HCT116 (cell line): Measurements from ENCODE around the gene CDKN1A. TPM values are rescaled to one million over a fixed set of nuclear protein-coding genes. Genes with fewer than 3 reads are reported as not detected.

Experiments
- ATAC-seq: fragments of 200-7000 bp; cut with Tn5 transposase; 2 replicates; pipeline ENCODE4 v1.9.1; 2020; ENCODE audit warnings: mild to moderate bottlenecking, moderate library complexity
- BruUV-seq: library from RNA; stranded (reverse); fragments of 400-500 nt; replicated peaks from 2 replicates; lab custom pipeline; 2021; lab: Mats Ljungman, UMichigan
- CTCF ChIA-PET: fragments of 300-600 bp; sonication (Branson Sonifier 250); formaldehyde crosslinking; loops from one replicate; lab custom pipeline; 2021; ENCODE audit warnings: antibody characterized with exemption; lab: Charles Lee
- POLR2A ChIA-PET: fragments of 300-600, 350-600 bp; sonication (Branson Sonifier 250); formaldehyde crosslinking; loops from one replicate; lab custom pipeline; 2021; ENCODE audit warnings: antibody characterized with exemption; lab: Charles Lee
- RAD21 ChIA-PET, 2 experiments: fragments of 300-600 bp; sonication (Branson Sonifier 250); formaldehyde crosslinking; loops; one replicate each; lab custom pipeline; 2023; ENCODE audit warnings: low total read pairs in 2 of 2; ENCODE audit not compliant: uncharacterized antibody in 2 of 2, unreplicated experiment in 2 of 2, low non-redundant PET in 1 of 2; lab: Charles Lee
- DNase-seq: peaks from one replicate; pipeline ENCODE4 v3.0.0-alpha.2; 2010; ENCODE audit warnings: low read depth, low spot score
- H2AFZ ChIP-seq: fragments of 200-600 bp; shearing (Covaris generic), sonication (generic); 2 replicates; pipeline ENCODE4 v1.6.1; 2017; ENCODE audit warnings: low read depth, mixed run types, mixed read lengths, antibody characterized with exemption, low read length; ENCODE audit not compliant: poor library complexity, severe bottlenecking
- H3K27ac ChIP-seq: 2 replicates; pipeline ENCODE4 v1.5.1; 2012; ENCODE audit warnings: low read depth, low read length
- H3K27me3 ChIP-seq: fragments of 200-600 bp; sonication (generic); 2 replicates; pipeline ENCODE4 v1.6.1; 2016; ENCODE audit warnings: mixed run types, low read length, mixed read lengths; ENCODE audit not compliant: insufficient read depth
- H3K36me3 ChIP-seq, 2 experiments: fragments of 200-500 bp in 1 of 2; fragments of 200-600 bp in 1 of 2; sonication (Bioruptor generic) in 1 of 2; sonication (generic) in 1 of 2; 2 replicates each; pipeline versions ENCODE4 v1.5.1 to v1.6.1; 2014 to 2016; ENCODE audit warnings: low read length in 2 of 2, inconsistent platforms in 1 of 2, mixed read lengths in 1 of 2, mixed run types in 1 of 2; ENCODE audit not compliant: insufficient read depth in 2 of 2, control insufficient read depth in 1 of 2
- H3K4me1 ChIP-seq, 2 experiments: fragments of 200-600 bp in 1 of 2; sonication (generic) in 1 of 2; 2 replicates each; pipeline versions ENCODE4 v1.5.1 to v1.6.1; 2012 to 2017; ENCODE audit warnings: low read length in 2 of 2, inconsistent platforms in 1 of 2, mild to moderate bottlenecking in 1 of 2, mixed read lengths in 1 of 2, mixed run types in 1 of 2, moderate library complexity in 1 of 2; ENCODE audit not compliant: insufficient read depth in 2 of 2, control insufficient read depth in 1 of 2
- H3K4me2 ChIP-seq: fragments of 200-600 bp; sonication (generic); 2 replicates; pipeline ENCODE4 v1.6.1; 2017; ENCODE audit warnings: mixed run types, low read length, mixed read lengths
- H3K4me3 ChIP-seq, 2 experiments: fragments of 200-600 bp in 1 of 2; sonication (generic) in 1 of 2; replicated peaks in 1 of 2; 2 replicates each; pipeline ENCODE4 v1.5.1; 2011 to 2016; ENCODE audit warnings: low read length in 2 of 2, control low read depth in 1 of 2, low read depth in 1 of 2, mild to moderate bottlenecking in 1 of 2, mixed read lengths in 1 of 2, mixed run types in 1 of 2
- H3K79me2 ChIP-seq: fragments of 200-600 bp; sonication (generic); 2 replicates; pipeline ENCODE4 v1.6.1; 2017; ENCODE audit warnings: mild to moderate bottlenecking, mixed run types, low read length, moderate library complexity, mixed read lengths; ENCODE audit not compliant: insufficient read depth
- H3K9ac ChIP-seq: fragments of 200-600 bp; sonication (generic); 2 replicates; pipeline ENCODE4 v1.6.1; 2016; ENCODE audit warnings: low read length, mixed read lengths
- H3K9me2 ChIP-seq: fragments of 200-600 bp; sonication (generic), shearing (Covaris generic); 2 replicates; pipeline ENCODE4 v1.6.1; 2017; ENCODE audit warnings: mixed run types, mild to moderate bottlenecking, moderate library complexity; ENCODE audit not compliant: insufficient read depth
- H3K9me3 ChIP-seq, 2 experiments: fragments of 200-500 bp in 1 of 2; fragments of 200-600 bp in 1 of 2; sonication (Bioruptor generic) in 1 of 2; sonication (generic) in 1 of 2; 2 replicates each; pipeline ENCODE4 v1.6.1; 2014 to 2017; ENCODE audit warnings: low read length in 2 of 2, mixed read lengths in 2 of 2, inconsistent platforms in 1 of 2, low read depth in 1 of 2, mild to moderate bottlenecking in 1 of 2, mixed run types in 1 of 2, moderate library complexity in 1 of 2; ENCODE audit not compliant: control insufficient read depth in 1 of 2, insufficient read depth in 1 of 2
- H4K20me1 ChIP-seq: fragments of 200-600 bp; sonication (generic), shearing (Covaris generic); 2 replicates; pipeline ENCODE4 v1.6.1; 2017; ENCODE audit warnings: mixed run types, mild to moderate bottlenecking, moderate library complexity; ENCODE audit not compliant: insufficient read depth
- CBX3 ChIP-seq: IDR thresholded peaks from 2 replicates; pipeline ENCODE4 v1.6.1; 2012; ENCODE audit warnings: low read depth
- CTCF ChIP-seq, 3 experiments: fragments of 200-600 bp in 1 of 3; sonication (generic) in 1 of 3; IDR thresholded peaks in 2 of 3; conservative IDR thresholded peaks in 1 of 3; 2 replicates each; pipeline ENCODE4 v1.5.1; 2012 to 2017; ENCODE audit warnings: low read depth in 2 of 3, low read length in 2 of 3, antibody characterized with exemption in 1 of 3, borderline replicate concordance in 1 of 3, control low read depth in 1 of 3, mild to moderate bottlenecking in 1 of 3, mixed read lengths in 1 of 3, mixed run types in 1 of 3, moderate library complexity in 1 of 3; ENCODE audit not compliant: insufficient read depth in 1 of 3
- ELF1 ChIP-seq: IDR thresholded peaks from 2 replicates; pipeline ENCODE4 v1.6.1; 2012; ENCODE audit warnings: low read depth, borderline replicate concordance
- EZH2 ChIP-seq: fragments of 200-600 bp; sonication (generic); IDR thresholded peaks from 2 replicates; pipeline ENCODE4 v1.6.1; 2017; ENCODE audit warnings: antibody characterized with exemption, mixed run types
- EZH2phosphoT487 ChIP-seq: fragments of 200-600 bp; IDR thresholded peaks from 2 replicates; pipeline ENCODE4 v1.6.1; 2018; ENCODE audit warnings: antibody characterized with exemption, borderline replicate concordance
- FOSL1 ChIP-seq: IDR thresholded peaks from 2 replicates; pipeline ENCODE4 v1.6.1; 2012; ENCODE audit warnings: low read depth
- MAX ChIP-seq: IDR thresholded peaks from 2 replicates; pipeline ENCODE4 v1.6.1; 2012
- POLR2AphosphoS5 ChIP-seq: IDR thresholded peaks from 2 replicates; pipeline ENCODE4 v1.6.1; 2011; ENCODE audit warnings: mild to moderate bottlenecking, low read depth, low read length, moderate library complexity
- RAD21 ChIP-seq: IDR thresholded peaks from 2 replicates; pipeline ENCODE4 v1.6.1; 2012; ENCODE audit warnings: low read depth, mild to moderate bottlenecking
- SP1 ChIP-seq: IDR thresholded peaks from 2 replicates; pipeline ENCODE4 v1.6.1; 2012; ENCODE audit warnings: low read depth
- TCF7L2 ChIP-seq: IDR thresholded peaks from 2 replicates; pipeline ENCODE4 v1.7.0; 2011; ENCODE audit warnings: borderline replicate concordance, inconsistent platforms; ENCODE audit not compliant: insufficient read depth, insufficient read length; ENCODE audit errors: extremely low read depth
- YY1 ChIP-seq: IDR thresholded peaks from 2 replicates; pipeline ENCODE4 v1.6.1; 2011; ENCODE audit warnings: low read length, low read depth, moderate library complexity, mild to moderate bottlenecking; ENCODE audit not compliant: insufficient replicate concordance; ENCODE audit errors: extremely low read depth
- ZBTB33 ChIP-seq: IDR thresholded peaks from 2 replicates; pipeline ENCODE4 v1.6.1; 2011; ENCODE audit warnings: mild to moderate bottlenecking, low read length, moderate library complexity; ENCODE audit not compliant: insufficient replicate concordance; ENCODE audit errors: extremely low read depth
- ZFX ChIP-seq: fragments of 450-650 bp; IDR thresholded peaks from 2 replicates; pipeline ENCODE4 v1.6.1; 2017
- intact Hi-C: fragments of 100-400 bp; cut with micrococcal nuclease; formaldehyde crosslinking; loops from 2 replicates; pipeline ENCODE4 v1.10.0; 2022
- total RNA-seq: library from RNA; stranded (reverse); gene quantifications from one replicate; pipeline ENCODE4 v1.2.1, GENCODE V29; 2021; ENCODE audit not compliant: unreplicated experiment

The CDKN1A gene
- total RNA-seq, 1 experiment from 2014 or later = 179 TPM

GRCh38 chr6:36715469-36715868 is 37.0 kb downstream of the CDKN1A start:
- TF ChIP-seq ZFX = no peak
- TF ChIP-seq CBX3 = no peak
- TF ChIP-seq RAD21 = no peak
- no peak for TF ChIP-seq ELF1
- no peak for TF ChIP-seq POLR2AphosphoS5
- TF ChIP-seq FOSL1 = no peak
- TF ChIP-seq EZH2 = no peak
- TF ChIP-seq SP1 = no peak
- no peak for TF ChIP-seq TCF7L2
- DNase-seq = no peak

GRCh38 chr6:36716476-36717093 is 38.1 kb downstream of the CDKN1A start:
- Histone ChIP-seq H3K27ac (no peak overlapping the region), H4K20me1 (no peaks in the 10 kb centered on the region), H3K9me3 (no peaks in the 10 kb centered on the region), H3K4me3 (no peak overlapping the region), H3K4me1 (0 out of 4 replicates have a peak, but pooled peaks cover 0 to 1% of the 10 kb centered on the region in 2 experiments), H3K9ac (no peak overlapping the region), H3K36me3 (no peaks in the 10 kb centered on the region), H3K79me2 (no peaks in the 10 kb centered on the region), H3K27me3 (no peaks in the 10 kb centered on the region), H2AFZ (no peak overlapping the region), H3K4me2 (no peak overlapping the region), H3K9me2 (no peaks in the 10 kb centered on the region)
- DNase-seq (no peak), ATAC-seq (no peak)
- CTCF ChIA-PET = no interaction called here
- POLR2A ChIA-PET = no interaction called here
- RAD21 ChIA-PET = no interaction called here
- BruUV-seq = no TSS peak
- intact Hi-C loops = no loop called here
- TF ChIP-seq FOSL1 = no peak
- no peak for TF ChIP-seq CTCF (IDR thresholded peaks at IDR 0.05 in 2 of 3, conservative IDR thresholded peaks at IDR 0.05 in 1 of 3; ENCODE audit: borderline replicate concordance in 1 of 3, insufficient read depth in 1 of 3, low read depth in 2 of 3, low read length in 2 of 3)
- TF ChIP-seq TCF7L2 = no peak
- no peak for TF ChIP-seq EZH2
- TF ChIP-seq EZH2phosphoT487 = no peak
- TF ChIP-seq MAX = no peak
- no peak for TF ChIP-seq ELF1
- TF ChIP-seq CBX3 = no peak
- TF ChIP-seq RAD21 = no peak
- no peak for TF ChIP-seq YY1
- no peak for TF ChIP-seq ZBTB33
- no peak for TF ChIP-seq POLR2AphosphoS5

More at GRCh38 chr6:36715469-36715868, 37.0 kb downstream of the CDKN1A start:
- POLR2A ChIA-PET = no interaction called here
- RAD21 ChIA-PET = no interaction called here
- H4K20me1 ChIP-seq = no peaks in the 10 kb centered on the region
- no peak overlapping the region for H3K9ac ChIP-seq
- H3K9me3 ChIP-seq = no peaks in the 10 kb centered on the region
- no peak overlapping the region for H3K4me2 ChIP-seq
- intact Hi-C loops = no loop called here
- H3K9me2 ChIP-seq = no peaks in the 10 kb centered on the region
- H3K4me1 ChIP-seq = 0 out of 4 replicates have a peak, but pooled peaks cover 0 to 6% of the 10 kb centered on the region in 2 experiments
- no peak overlapping the region for H3K4me3 ChIP-seq
- ATAC-seq = no peak
- no peaks in the 10 kb centered on the region for H3K27me3 ChIP-seq
- no peaks in the 10 kb centered on the region for H3K79me2 ChIP-seq
- H3K36me3 ChIP-seq = no peaks in the 10 kb centered on the region
- no peak overlapping the region for H3K27ac ChIP-seq
- H2AFZ ChIP-seq = no peak overlapping the region
- no TSS peak for BruUV-seq
- CTCF ChIA-PET = no interaction called here
